Measurements from ENCODE around the gene MCCD1. TPM values are rescaled to one million over a fixed set of nuclear protein-coding genes. Genes with fewer than 3 reads are reported as not detected.
A peak's percentile ranks its signal among the peaks of the same experiment; 100 is the strongest.

Gene MCCD1
- total RNA-seq, 1 donor from 2014 or later: not detected

DNA sequence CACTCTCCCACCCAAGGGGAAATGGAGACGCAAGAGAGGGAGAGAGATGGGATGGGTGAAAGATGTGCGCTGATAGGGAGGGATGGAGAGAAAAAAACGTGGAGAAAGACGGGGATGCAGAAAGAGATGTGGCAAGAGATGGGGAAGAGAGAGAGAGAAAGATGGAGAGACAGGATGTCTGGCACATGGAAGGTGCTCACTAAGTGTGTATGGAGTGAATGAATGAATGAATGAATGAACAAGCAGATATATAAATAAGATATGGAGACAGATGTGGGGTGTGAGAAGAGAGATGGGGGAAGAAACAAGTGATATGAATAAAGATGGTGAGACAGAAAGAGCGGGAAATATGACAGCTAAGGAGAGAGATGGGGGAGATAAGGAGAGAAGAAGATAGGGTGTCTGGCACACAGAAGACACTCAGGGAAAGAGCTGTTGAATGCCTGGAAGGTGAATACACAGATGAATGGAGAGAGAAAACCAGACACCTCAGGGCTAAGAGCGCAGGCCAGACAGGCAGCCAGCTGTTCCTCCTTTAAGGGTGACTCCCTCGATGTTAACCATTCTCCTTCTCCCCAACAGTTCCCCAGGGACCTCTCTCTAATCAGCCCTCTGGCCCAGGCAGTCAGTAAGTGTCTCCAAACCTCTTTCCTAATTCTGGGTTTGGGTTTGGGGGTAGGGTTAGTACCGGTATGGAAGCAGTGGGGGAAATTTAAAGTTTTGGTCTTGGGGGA is 47.4 kb downstream of the MCCD1 start:
- Mint-ChIP-seq H3K27me3 (no peaks in the 10 kb centered on the region), H3K36me3 (ENCODE audit: low read depth) (peaks cover 65% of the 10 kb centered on the region), H3K27ac (peak overlapping the region; percentile 99), H3K4me1 (peaks cover 91% of the 10 kb centered on the region), H3K9me3 (no peaks in the 10 kb centered on the region), H3K4me3 (peak overlapping the region; percentile 98)
- DNase-seq (no peak), ATAC-seq (ENCODE audit: low read depth) (no peak)
- POLR2A ChIA-PET: interaction anchor here (0.6 to 26.0 kb wide), 21 partner anchors 1 to 961 kb away, joined by 3 to 1155 read pairs (median 6); partner anchors contain the start of genes ABHD16A, ATP6V1G2, BAG6 and C6orf47
- intact Hi-C loops (cut with micrococcal nuclease): loop anchor here (1.0 to 2.0 kb wide), 2 partner anchors 10 to 77 kb away; partner anchors contain the start of genes BAG6 and LST1
- TF ChIP-seq, protein P1, sequence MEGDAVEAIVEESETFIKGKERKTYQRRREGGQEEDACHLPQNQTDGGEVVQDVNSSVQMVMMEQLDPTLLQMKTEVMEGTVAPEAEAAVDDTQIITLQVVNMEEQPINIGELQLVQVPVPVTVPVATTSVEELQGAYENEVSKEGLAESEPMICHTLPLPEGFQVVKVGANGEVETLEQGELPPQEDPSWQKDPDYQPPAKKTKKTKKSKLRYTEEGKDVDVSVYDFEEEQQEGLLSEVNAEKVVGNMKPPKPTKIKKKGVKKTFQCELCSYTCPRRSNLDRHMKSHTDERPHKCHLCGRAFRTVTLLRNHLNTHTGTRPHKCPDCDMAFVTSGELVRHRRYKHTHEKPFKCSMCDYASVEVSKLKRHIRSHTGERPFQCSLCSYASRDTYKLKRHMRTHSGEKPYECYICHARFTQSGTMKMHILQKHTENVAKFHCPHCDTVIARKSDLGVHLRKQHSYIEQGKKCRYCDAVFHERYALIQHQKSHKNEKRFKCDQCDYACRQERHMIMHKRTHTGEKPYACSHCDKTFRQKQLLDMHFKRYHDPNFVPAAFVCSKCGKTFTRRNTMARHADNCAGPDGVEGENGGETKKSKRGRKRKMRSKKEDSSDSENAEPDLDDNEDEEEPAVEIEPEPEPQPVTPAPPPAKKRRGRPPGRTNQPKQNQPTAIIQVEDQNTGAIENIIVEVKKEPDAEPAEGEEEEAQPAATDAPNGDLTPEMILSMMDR (IDR thresholded peaks at IDR 0.05): no peak
- CTCF ChIA-PET: interaction anchor here (1.0 to 25.7 kb wide), 5 partner anchors 8 to 23 kb away, joined by 3 to 611 read pairs (median 33); partner anchors contain the start of genes ATP6V1G2, DDX39B, LST1 and LTB

GRCh38 chr6:31576897-31577578 is 48.3 kb downstream of the MCCD1 start:
- intact Hi-C loops (cut with micrococcal nuclease): loop anchor here (1.0 kb wide), 1 partner anchor 9 kb away; the partner anchor contains the start of gene LST1
- Mint-ChIP-seq H3K9me3 (no peaks in the 10 kb centered on the region), H3K27ac (peak overlapping the region; percentile 99), H3K36me3 (ENCODE audit: low read depth) (peaks cover 74% of the 10 kb centered on the region), H3K27me3 (no peaks in the 10 kb centered on the region), H3K4me3 (peak overlapping the region; percentile 98), H3K4me1 (peaks cover 85% of the 10 kb centered on the region)
- ATAC-seq (ENCODE audit: low read depth): no peak
- TF ChIP-seq, protein P1 (IDR thresholded peaks at IDR 0.05): no peak
- POLR2A ChIA-PET: interaction anchor here (0.6 to 26.0 kb wide), 12 partner anchors 0 to 697 kb away, joined by 3 to 1155 read pairs (median 20); partner anchors contain the start of genes ATP6V1G2, BAG6, DDX39B and LST1
- CTCF ChIA-PET: interaction anchor here (2.5 to 25.7 kb wide), 4 partner anchors 7 to 24 kb away, joined by 11 to 611 read pairs (median 305); partner anchors contain the start of genes ATP6V1G2, DDX39B, LST1 and LTB
- DNase-seq: no peak

- ATAC-seq (ENCODE audit: low read depth) (no peak), DNase-seq (no peak)
- intact Hi-C loops (cut with micrococcal nuclease): no loop called here
- Mint-ChIP-seq H3K27me3 (no peaks in the 10 kb centered on the region), H3K9me3 (no peaks in the 10 kb centered on the region), H3K27ac (peak overlapping the region; percentile 99), H3K4me3 (peak overlapping the region; percentile 98), H3K36me3 (ENCODE audit: low read depth) (peaks cover 71% of the 10 kb centered on the region), H3K4me1 (peaks cover 85% of the 10 kb centered on the region)
- TF ChIP-seq, protein P1 (IDR thresholded peaks at IDR 0.05): no peak
- POLR2A ChIA-PET: interaction anchor here (0.6 to 26.0 kb wide), 8 partner anchors 1 to 272 kb away, joined by 3 to 1155 read pairs (median 129); partner anchors contain the start of genes ATP6V1G2, BAG6, LST1 and LTA
- CTCF ChIA-PET: interaction anchor here (0.7 to 25.7 kb wide), 4 partner anchors 9 to 252 kb away, joined by 4 to 611 read pairs (median 294); partner anchors contain the start of genes ATP6V1G2, DDX39B, NCR3 and NFKBIL1
These were observed 48.8 kb downstream of the MCCD1 start for GRCh38 chr6:31577579-31577966.

- POLR2A ChIA-PET: interaction anchor here (12.8 to 26.0 kb wide), 4 partner anchors 2 to 26 kb away, joined by 234 to 1155 read pairs (median 868); partner anchors contain the start of genes LST1, LTA, LTB and NCR3
- H3K36me3 Mint-ChIP-seq (ENCODE audit: low read depth): peaks cover 63% of the 10 kb centered on the region
- H3K27me3 Mint-ChIP-seq: no peaks in the 10 kb centered on the region
- H3K4me1 Mint-ChIP-seq: peaks cover 83% of the 10 kb centered on the region
- peak overlapping the region; percentile 78 for H3K4me3 Mint-ChIP-seq
- DNase-seq (no peak), ATAC-seq (ENCODE audit: low read depth) (no peak)
- CTCF ChIA-PET: interaction anchor here (0.7 to 25.7 kb wide), 4 partner anchors 10 to 252 kb away, joined by 4 to 611 read pairs (median 294); partner anchors contain the start of genes ATP6V1G2, DDX39B, NCR3 and NFKBIL1
- no peaks in the 10 kb centered on the region for H3K9me3 Mint-ChIP-seq
- TF ChIP-seq, protein P1 (IDR thresholded peaks at IDR 0.05): no peak
- H3K27ac Mint-ChIP-seq: peak overlapping the region; percentile 94
- intact Hi-C loops (cut with micrococcal nuclease): no loop called here
These were observed 49.7 kb downstream of the MCCD1 start for GRCh38 chr6:31578184-31579118.

All from activated B cell treated with CpG ODN at 0.5 μM for 24 hours (primary cell).